NCI-H460 (cell line): ENCODE results near the gene TMCC3. TPM values are rescaled to one million over a fixed set of nuclear protein-coding genes. Genes with fewer than 3 reads are reported as not detected.
"Not testable (repeated sequence)": the region's sequence is repeated elsewhere in the genome, so short reads cannot be mapped to it uniquely, and the experiment has no call there.

ENCODE experiments used
- DNase-seq: peaks from one replicate; pipeline ENCODE4 v3.0.0-alpha.2; 2016; ENCODE audit warnings: low read depth; ENCODE audit errors: extremely low read depth
- total RNA-seq: library from RNA; depleted of rRNA; stranded (reverse); fragments of >200 nt; shearing (Covaris generic); gene quantifications from 2 replicates; pipeline ENCODE4 v1.2.3, GENCODE V29; 2014

Gene TMCC3
- total RNA-seq, 1 experiment from 2014 or later, result not detected

GRCh38 chr12:94575645-94576403, 74.5 kb downstream of the TMCC3 start:
- no peak for DNase-seq

GRCh38 chr12:94575024-94575423, 75.3 kb downstream of the TMCC3 start:
- no peak for DNase-seq

- no peak for DNase-seq
Observed at GRCh38 chr12:94571556-94571955, 78.8 kb downstream of the TMCC3 start.

- no peak for DNase-seq
Observed at GRCh38 chr12:94570161-94570560, 80.2 kb downstream of the TMCC3 start.

- no peak for DNase-seq
Observed at GRCh38 chr12:94567761-94568160, 82.6 kb downstream of the TMCC3 start.

GRCh38 chr12:94566345-94566744, 84.0 kb downstream of the TMCC3 start:
- DNase-seq, result no peak

- DNase-seq, result no peak
Observed at GRCh38 chr12:94565683-94566082, 84.7 kb downstream of the TMCC3 start.

GRCh38 chr12:94563286-94563685, 87.1 kb downstream of the TMCC3 start:
- no peak for DNase-seq

- no peak for DNase-seq
Observed at GRCh38 chr12:94561943-94562411, 88.4 kb downstream of the TMCC3 start.

- DNase-seq, result no peak
Observed at GRCh38 chr12:94560431-94561221, 89.7 kb downstream of the TMCC3 start.

- no peak for DNase-seq
Observed at GRCh38 chr12:94558612-94559011, 91.7 kb downstream of the TMCC3 start.

- no peak for DNase-seq
Observed at GRCh38 chr12:94557746-94558295, 92.5 kb downstream of the TMCC3 start.

GRCh38 chr12:94555687-94556086, 94.7 kb downstream of the TMCC3 start:
- DNase-seq, result no peak

- DNase-seq, result no peak
Observed at GRCh38 chr12:94553875-94554274, 96.5 kb downstream of the TMCC3 start.

GRCh38 chr12:94553130-94553519, 97.2 kb downstream of the TMCC3 start:
- DNase-seq, result no peak

- DNase-seq, result no peak
Observed at GRCh38 chr12:94551810-94552209, 98.5 kb downstream of the TMCC3 start.

- DNase-seq, result no peak
Observed at GRCh38 chr12:94550964-94551363, 99.4 kb downstream of the TMCC3 start.

- not testable (repeated sequence) for DNase-seq
Observed at GRCh38 chr12:94548833-94549232, 101.5 kb downstream of the TMCC3 start.

- DNase-seq, result peak; percentile 36
Observed at GRCh38 chr12:94545935-94546771, 104.2 kb downstream of the TMCC3 start.

- DNase-seq, result no peak
Observed at GRCh38 chr12:94544355-94544754, 106.0 kb downstream of the TMCC3 start.

- no peak for DNase-seq
Observed at GRCh38 chr12:94538318-94538717, 112.0 kb downstream of the TMCC3 start.
